HT-29 (cell line): ENCODE results near the gene DBI. TPM values are rescaled to one million over a fixed set of nuclear protein-coding genes. Genes with fewer than 3 reads are reported as not detected.
A peak's percentile ranks its signal among the peaks of the same experiment; 100 is the strongest.
"Not testable (repeated sequence)": the region's sequence is repeated elsewhere in the genome, so short reads cannot be mapped to it uniquely, and the experiment has no call there.

ENCODE experiments used
- DNase-seq: peaks from one replicate; pipeline ENCODE4 v3.0.0-alpha.2; 2015; ENCODE audit warnings: low spot score
- total RNA-seq: library from RNA; depleted of rRNA; stranded (reverse); fragments of >200 nt; shearing (Covaris generic); gene quantifications from 2 replicates; pipeline ENCODE4 v1.2.3, GENCODE V29; 2014; rRNA removed

Gene DBI
- total RNA-seq, 1 experiment from 2014 or later, result 179 TPM

DNA sequence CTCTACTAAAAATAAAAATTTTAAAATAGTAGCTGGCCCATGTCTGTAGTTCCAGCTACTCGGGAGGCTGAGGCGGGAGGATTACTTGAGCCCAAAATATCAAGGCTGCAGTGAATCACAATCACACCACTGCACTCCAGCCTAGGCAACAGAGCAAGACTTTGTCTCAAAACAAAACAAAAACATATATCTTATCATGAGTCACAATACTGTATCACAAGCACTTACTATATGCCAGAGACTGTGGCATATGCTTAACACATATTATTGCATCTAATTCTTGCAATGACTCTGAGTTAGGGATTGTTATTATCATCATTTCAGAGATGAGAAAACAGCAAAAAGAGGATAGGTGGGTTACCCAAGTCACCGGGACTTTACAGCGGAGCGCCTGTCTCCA lies 35.3 kb downstream of the DBI start:
- DNase-seq, result no peak

DNA sequence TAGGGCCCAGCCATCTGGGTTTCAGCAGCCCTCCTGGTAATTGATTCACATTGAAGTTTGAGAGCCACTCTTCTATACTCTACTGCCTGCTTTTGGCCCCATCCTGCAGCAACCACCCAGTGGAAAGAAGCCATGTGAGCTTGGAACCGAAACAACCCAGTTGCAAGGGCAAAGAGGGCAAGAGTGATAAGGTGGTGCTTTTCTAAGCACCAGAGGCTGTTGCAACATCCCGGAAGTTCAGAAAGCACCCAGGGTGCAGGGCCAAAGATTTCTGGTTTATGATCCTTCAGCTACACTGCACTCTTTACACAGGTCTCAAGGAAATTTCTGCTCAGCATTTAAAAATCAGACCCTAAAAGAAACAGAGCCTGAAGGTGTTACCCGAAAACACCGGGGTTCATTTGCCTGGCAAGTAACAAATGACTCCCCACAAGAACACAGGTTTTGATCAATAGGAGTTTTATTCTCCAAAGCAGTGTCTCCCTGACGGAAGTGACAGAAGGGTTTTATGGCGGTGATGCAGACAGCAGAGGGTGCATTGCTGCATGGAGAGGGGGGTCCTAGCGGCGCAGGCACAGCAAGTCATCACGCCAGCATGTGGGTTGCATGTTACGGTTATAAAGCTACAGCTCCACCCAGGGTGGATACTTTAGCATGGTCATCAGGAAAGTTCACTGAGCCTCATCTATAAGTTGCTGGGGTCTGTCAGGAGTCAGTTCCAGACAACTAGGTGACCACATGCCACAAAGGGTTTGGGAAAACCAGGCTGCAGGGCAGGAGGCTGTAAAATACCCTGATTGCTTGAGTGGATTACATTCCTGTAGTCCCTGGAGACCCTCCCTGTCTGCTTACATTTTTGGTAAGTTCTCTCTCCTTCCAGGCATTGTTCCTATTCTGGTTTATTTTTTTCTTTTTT lies 36.1 kb downstream of the DBI start:
- no peak for DNase-seq

DNA sequence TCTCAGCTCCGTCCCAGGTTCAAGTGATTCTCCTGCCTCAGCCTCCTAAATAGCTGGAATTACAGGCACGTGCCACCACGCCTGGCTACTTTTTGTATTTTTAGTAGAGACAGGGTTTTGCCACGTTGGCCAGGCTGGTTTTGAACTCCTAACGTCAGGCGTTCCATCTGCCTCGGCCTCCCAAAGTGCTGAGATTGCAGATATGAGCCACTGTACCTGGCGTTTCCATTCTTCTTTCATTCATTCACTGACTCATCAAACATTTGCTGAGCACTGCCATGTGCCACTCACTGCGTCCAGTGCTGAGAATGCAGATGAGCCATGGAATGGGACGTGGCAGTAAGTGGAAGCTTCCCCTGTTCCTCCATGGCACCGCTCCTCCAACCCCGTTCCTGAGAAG lies 36.8 kb downstream of the DBI start:
- DNase-seq, result not testable (repeated sequence)

DNA sequence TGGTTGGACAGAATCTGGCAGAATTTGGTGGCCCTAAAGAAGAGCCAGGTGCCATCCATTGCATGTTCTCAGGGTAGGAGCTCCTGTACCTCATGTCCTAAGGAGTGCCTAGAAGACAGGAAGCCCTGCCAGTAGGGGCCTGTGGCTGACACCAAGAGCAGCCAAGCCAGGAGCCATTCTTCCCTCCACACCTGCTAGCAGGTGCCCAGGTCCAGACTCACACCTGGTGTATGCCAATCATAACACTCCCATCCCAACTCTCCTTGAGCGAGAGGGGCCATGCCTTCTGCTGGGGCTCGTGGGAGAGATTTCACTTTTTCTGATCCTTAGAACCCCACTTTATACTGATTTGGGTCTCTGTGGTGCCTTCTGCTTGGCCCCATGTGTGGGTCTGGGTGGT lies 38.4 kb downstream of the DBI start:
- DNase-seq, result no peak

DNA sequence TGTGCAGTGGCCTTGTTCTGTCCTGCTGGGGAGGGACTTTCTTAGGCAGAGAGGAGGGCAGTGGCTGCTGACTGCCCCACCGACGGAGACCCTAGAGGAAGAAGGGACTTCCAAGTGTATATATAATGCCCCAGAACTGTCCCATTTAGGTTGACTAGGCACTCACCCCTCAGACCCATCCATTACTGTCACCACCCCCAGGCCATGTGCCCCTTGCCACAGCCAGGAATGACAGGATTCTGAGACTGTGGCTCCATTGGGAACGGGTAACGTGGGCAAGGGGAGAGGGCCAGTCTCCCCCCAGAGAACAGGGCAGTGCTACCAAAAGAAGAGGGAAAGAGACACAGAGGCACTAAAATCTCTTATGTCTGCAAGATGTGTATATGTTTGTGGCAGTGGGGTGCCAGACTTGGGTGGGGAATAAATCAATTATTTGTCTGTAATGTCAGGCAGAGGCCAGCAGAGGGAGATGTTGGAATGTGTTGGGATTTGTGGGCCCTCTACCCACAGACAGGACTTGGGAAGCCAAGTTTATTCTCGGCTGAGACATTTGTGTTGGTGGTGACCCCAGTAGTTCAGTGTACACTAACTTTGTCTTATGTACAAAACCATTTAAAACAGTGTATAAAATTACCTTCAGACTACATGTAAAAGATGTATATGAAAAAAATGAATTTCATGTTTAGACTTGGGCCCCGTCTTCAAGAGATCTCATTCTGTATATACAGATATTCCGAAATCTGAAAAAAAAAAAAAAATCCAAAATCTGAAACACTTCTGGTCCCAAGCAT lies 40.8 kb downstream of the DBI start:
- peak; percentile 84 for DNase-seq

DNA sequence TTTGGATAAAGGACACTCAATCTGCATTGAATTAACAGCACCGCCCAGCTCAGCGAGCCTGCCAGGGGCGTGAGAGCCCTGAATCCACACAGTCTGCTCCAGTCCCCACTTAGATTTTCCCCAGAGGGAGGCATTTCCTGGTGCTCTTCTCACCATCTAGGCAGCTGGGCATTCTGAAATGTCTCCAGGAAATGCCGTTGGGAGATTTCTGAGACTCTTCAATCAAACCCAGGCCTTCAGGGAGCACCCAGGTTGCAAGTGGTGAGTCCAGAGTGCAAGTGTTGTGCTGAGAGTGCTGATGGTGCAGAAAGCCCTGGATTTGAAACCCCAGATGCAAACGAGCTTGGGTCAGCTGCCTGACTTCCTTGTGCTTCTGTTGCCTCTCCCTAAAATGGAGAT lies 41.4 kb downstream of the DBI start:
- no peak for DNase-seq

DNA sequence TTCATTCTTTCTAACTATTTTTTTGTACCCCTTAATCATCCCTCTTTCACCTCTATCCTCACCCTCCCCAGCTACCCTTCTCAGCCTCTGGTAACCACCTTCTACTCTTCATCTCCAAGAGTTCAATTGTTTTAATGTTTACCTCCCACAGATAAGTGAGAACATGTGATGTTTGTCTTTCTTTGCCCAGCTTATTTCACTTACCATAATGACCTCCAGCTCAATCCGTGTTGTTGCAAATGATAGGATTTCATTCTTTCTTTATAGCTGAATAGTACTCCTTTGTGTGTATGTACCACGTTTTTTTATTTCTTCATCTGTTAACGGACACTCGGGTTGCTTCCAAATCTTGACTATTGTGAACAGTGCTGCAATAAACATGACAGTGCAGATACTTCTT lies 42.7 kb downstream of the DBI start:
- DNase-seq, result no peak

DNA sequence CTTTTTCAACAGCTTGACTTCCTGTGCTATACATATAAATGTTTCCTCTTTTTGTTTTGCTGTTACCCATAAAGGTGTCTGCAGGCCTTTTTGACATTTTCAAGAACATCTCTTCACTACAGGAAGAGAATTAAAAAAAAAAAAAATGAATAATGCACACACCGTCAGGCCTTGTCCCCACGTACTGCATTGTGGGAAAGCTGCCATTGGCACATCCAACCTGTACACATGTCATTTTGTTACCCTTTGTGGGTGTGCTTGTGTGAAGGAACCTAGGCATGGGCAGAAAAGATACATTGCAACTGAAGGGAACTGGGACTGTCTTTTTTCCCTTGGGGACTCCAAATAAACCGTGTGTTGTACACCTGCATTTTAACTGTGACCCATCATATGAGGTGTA lies 48.1 kb downstream of the DBI start:
- DNase-seq, result no peak

DNA sequence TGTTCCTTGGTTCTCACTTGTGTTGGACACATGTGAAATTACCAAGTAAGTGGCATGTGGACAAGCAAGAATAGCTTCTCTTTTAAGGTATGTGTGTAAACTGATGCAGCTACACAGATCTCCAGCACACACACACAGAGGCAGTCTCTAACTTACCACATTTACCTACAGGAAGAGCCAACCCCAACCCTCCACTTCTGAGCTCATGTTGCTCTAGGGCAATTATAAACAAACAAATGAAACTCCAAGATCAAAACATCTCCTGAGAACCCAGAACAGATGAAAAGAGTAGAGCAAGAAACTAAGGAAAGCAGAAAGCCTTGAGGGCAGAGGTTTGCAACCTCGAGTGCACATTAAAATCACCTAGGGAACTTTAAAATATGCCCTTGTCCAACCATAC lies 48.9 kb downstream of the DBI start:
- no peak for DNase-seq

DNA sequence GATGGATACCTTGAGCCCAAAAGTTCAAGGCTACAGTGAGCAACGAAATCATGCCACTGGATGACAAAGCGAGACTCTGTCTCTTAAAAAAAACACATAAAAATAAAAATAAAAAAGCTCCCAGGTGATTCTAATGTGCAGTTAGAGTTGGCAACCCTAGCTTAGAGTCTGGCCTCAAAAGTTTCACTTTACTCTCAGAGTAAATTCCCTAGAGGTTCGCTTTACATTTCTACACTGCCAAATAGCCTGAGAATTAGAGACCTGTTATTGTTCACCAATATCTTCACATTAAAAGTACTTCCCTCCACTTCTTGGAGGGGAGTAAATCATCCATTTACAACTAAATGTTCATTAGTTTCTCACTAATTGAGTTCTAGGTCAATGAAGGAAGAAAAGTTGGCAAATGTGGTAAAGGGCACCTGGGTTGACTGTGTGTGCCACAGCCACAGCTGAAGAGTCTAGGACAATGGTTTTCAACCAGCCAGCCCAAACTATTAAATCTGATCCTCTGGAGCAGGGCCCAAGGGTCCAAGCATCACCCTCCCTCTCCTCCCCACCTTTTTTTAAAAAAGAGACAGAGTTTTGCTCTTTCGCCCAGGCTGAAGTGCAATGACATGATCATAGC lies 49.6 kb downstream of the DBI start:
- DNase-seq, result no peak

DNA sequence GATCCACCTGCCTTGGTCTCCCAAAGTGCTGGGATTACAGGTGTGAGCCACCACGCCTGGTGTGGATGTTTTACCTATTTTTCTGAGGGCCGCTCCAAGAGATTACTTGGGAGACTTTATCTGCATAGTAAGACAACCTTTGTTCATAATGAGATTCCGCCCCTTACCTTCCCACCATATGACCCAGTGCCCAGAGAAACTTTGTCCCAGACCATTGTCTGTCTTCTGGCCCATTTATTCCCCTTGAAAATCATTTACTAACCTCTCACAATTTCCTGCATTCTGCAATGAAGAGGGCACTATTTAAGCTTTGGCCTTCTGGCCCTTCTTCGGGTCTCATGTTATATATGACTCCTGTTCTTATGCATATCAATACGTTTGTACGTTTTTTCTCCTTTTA lies 51.1 kb downstream of the DBI start:
- DNase-seq, result no peak

DNA sequence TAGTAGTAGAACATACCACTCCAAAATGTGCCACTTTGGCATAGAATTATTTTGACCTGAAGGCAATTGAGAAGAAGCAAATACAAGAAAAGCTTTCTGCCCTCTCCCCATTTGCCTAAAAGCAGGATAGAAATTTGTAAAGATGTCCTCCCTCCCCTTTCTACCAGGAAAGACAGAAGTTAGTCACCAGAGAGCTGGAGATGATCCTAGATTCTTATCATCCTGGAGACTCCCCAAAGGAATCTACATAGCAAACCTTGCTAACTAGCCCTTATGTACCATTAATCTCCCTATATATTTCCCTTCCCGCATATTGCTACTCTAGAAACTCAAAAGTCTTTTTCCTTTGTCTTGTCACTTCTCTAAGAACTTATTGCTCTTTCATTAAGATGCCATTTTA lies 52.3 kb downstream of the DBI start:
- DNase-seq, result no peak

DNA sequence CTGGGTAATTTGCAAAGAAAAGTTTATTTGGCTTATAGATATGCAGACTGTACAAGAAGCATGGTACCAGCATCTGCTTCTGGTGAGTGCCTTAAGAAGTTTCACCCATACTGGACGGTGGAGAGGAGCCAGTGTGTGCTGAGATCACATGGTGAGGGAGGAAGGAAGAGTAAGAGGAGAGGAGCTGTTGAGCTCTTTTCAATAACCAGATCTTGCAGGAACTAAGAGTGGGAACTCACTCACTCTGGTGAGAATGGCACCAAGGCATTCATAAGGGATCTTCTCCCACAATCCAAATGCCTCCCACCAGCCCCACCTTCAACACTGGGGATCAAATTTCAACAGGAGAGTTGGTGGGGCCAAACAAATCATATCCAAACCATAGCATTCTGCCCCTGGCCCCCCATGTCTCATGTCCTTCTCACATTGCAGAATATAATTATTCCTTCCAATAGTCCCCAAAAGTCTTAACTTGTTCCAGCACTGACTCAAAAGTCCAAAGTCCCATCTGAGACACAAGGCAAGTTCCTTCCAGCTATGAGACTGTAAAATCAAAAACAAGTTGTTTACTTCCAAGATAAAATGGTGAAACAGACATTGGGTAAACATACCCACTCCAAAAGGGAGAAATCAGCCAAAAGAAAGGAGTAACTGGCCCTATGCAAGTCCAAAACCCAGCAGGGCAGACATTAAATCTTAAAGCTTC lies 53.2 kb downstream of the DBI start:
- no peak for DNase-seq

DNA sequence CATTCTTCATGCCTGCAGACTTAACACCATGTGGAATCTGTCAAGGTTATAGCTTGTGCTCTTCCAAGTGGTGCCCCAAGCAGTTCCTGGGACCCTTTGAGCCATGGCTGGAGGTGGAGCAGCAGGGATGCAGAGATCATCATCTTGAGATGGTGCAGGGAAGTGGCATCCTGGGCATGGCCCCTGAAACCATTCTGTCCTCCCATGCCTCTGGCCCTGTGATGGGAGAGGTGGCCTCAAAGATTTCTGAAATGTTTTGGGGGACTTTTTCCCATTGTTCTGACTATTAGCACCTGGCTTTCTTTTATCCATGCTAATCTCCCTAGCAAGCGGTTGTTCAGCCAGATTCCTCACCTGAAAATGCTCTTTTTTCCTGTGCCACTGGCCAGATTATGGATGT lies 54.5 kb downstream of the DBI start:
- no peak for DNase-seq

DNA sequence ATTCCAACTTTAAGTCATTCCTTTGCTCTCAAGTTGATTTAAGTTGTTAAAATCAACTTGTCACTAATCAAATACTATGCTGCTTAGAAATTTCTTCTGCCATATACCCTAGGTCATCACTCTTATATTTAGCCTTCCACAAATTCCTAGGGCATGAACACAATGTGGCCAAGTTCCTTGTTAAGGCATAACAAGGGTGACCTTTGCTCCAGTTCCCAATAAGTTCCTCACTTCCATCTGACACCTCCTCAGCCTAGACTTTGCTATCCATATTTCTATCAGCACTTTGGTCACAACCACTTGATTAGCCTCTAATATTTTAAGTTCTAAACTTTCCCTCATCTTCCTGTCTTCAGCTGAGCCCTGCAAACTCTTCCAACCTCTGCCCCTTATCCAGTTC lies 55.0 kb downstream of the DBI start:
- DNase-seq, result no peak

Other genes with a start within 250 kb of the DBI start
- not detected in 2 replicates for gene C1QL2, start 208.2 kb upstream of the DBI start, total RNA-seq
- gene STEAP3, start 143.1 kb upstream of the DBI start, total RNA-seq, result 9.3 and 9.8 TPM in 2 replicates
- gene C2orf76, start 143 bp upstream of the DBI start, total RNA-seq, result 0.25 and 2.8 TPM in 2 replicates
- gene TMEM37, start 64.9 kb downstream of the DBI start, total RNA-seq, result 0.70 and 2.1 TPM in 2 replicates
- gene SCTR, start 157.5 kb downstream of the DBI start, total RNA-seq, result not detected in 2 replicates
- 0.39 TPM in 1 of 2 replicates, not detected in the other for gene CFAP221, start 177.5 kb downstream of the DBI start, total RNA-seq